GM21447 (cell line): ENCODE data around the gene B3GALNT2.

ENCODE experiments used
- ATAC-seq: cut with Tn5 transposase; IDR thresholded peaks from one replicate; pipeline ENCODE4 v1.9.1; 2021; ENCODE audit not compliant: unreplicated experiment

Gene B3GALNT2

DNA sequence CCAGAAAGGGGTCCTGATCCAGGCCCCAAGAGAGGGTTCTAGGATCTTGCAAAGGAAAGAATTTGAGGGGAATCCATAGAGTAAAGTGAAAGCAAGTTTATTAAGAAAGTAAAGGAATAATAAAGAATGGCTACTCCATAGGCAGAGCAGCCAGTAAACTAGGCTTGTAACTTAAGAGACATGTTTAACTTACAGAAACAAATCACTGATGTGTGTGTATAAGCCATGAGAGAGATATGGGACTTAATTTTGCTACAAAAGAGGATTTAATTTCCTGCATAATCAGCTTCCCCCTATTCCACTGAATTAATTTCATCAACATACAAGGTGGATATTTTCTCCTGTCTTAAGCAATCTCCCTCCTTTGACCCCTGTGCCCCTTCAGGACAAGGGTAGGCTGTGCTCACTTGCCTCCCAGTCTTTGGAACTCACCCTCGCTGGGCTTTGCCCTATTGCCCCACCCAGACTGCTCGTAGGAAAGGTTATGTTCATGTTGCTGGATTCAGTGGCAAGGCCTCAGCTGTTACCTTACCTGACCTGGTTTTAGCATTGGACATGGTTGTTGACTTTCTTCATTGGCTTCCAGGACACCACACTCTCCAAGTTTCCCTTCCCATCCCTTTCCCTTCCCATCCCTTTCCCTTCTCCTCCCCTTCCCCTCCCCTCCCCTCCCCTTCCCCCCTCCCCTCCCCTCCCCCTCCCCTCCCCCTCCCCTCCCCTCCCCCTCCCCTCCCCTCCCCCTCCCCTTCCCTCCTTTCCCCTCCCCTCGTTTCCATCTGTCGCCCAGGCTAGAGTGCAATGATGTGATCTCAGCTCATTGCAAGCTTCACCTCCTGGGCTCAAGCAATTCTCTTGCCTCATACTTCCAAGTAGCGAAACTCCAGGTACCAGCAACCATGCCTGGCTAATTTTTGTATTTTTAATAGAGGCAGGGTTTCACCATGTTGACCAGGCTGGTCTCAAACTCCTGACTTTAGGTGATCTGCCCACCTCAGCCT, 92.5 kb downstream of the B3GALNT2 start:
- no peak for ATAC-seq

GRCh38 chr1:235410467-235410866, 93.8 kb downstream of the B3GALNT2 start:
- no peak for ATAC-seq

DNA sequence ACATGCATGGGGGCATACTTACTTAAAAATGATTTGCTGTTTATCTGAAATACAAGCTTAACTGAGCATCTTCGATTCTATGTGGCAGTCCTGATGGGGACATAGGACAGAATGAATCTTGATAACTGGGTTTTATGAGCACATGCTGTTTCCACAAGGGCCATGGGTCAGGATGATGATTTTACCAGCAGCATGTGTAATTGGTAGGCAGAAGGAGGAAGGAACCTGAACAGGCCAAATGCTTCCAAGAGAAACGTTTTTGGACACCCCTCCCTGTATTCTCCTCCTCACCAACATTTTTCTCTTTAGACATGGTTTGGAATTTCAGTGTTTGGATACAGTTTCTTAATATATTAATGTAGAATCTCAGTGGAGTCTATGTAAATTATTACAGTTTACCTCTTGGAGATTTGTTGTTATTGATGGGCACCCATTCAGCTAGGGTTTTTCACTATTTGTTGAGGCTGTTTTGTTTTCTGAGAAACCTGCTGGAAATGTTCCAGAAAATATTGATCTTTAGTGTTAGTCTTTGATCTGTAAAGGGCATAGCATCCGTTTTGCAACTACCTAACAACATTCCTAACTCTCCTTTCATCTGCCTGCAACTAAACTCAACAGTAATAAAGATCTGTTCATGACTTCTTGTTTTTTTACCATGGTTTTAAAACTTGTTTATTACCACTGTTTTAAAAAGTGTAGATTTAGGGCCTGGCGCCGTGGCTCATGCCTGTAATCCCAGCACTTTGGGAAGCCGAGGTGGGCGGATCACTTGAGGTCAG, 95.0 kb downstream of the B3GALNT2 start:
- no peak for ATAC-seq

- ATAC-seq: no peak
Observed at GRCh38 chr1:235408503-235408960, 95.7 kb downstream of the B3GALNT2 start.

DNA sequence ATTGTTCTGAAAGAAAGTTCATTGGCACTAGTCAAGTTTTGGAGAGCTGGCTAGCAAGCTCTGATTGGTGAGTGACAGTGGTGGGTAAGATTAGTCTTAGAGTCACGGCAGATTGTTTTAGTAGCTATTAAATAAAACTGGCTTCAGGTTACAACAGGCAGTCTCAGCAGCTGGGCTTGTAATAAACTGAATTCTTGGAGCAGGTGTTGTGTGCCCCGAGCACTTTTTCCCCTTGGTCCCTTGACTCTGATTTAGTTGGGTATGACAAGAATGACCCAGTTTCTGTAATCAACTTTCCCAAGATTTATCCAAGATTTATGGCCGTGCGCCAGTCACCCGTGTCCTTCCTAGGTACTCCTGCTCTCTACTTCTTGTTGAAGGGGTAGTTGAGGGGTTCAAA, 96.8 kb downstream of the B3GALNT2 start:
- no peak for ATAC-seq

GRCh38 chr1:235404190-235404589, 100.1 kb downstream of the B3GALNT2 start:
- ATAC-seq: no peak

DNA sequence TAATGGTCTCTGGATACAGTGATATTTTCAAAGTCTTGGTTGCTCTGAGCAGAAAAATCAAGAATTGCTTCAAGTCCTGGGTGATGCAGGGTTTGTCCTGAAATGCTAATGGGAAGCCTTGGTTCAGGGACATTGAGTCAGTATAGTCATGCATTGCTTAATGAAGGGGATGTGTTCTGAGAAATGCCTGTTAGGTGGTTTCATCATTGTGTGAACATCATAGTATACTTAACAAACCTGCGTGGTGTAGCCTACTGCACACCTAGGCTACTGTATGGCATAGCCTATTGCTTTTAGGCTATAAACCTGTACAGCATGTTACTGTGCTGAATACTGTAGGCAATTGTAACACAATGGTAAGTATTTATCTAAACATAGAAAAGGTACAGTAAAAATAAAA, 100.7 kb downstream of the B3GALNT2 start:
- ATAC-seq: no peak

- ATAC-seq: no peak
Observed at GRCh38 chr1:235402457-235403200, 101.6 kb downstream of the B3GALNT2 start.

GRCh38 chr1:235401251-235401650, 103.0 kb downstream of the B3GALNT2 start:
- no peak for ATAC-seq
